ENCODE data around the gene FKBP14.

The FKBP14 gene

GRCh38 chr7:30032310-30033125, 6.0 kb upstream of the FKBP14 start:
- no peak for DNase-seq

GRCh38 chr7:30029696-30030095, 3.2 kb upstream of the FKBP14 start:
- no peak for DNase-seq

DNA sequence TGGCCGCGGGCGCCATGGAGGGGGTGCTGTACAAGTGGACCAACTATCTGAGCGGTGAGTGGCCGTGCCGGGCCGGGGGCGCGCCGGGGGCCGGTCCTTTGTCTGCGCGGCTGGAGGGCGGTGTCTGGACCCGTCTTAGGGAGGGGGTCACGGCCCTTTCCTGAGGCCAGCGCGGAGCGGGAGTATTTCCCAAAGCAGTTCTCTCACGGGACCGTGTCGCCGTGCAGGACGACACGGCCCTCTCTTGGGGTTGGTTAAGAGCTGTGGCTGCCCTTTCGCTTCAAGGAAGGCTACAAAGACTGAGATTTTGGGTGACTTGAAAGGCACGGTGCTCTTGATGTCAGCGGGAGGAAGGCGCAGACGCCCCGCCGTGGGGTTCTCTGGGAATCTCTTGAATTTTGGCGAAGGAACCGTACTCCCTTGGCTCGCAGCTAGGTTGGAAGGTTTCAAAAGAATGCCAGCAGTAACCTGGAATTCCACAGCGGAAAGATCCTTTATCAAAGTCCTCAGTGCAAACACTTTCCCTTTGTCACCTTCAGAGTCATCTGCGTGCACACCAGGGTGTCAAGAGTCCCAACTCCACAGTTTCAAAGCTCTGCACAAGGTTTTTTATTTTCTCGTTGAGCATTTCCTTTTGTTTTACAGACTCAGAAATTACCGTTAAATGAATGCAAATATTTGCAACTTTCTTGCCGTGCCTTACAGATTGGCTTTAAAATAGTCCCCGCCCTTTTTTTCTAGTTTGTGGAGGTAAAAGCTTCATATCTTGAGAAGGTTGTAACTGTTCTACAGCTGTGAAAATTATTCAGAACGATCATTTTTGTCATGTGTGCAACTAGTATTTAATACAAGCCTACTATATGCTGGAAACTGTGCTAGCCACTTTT, 2.5 kb upstream of the FKBP14 start:
- DNase-seq, result peak; percentile 54

DNA sequence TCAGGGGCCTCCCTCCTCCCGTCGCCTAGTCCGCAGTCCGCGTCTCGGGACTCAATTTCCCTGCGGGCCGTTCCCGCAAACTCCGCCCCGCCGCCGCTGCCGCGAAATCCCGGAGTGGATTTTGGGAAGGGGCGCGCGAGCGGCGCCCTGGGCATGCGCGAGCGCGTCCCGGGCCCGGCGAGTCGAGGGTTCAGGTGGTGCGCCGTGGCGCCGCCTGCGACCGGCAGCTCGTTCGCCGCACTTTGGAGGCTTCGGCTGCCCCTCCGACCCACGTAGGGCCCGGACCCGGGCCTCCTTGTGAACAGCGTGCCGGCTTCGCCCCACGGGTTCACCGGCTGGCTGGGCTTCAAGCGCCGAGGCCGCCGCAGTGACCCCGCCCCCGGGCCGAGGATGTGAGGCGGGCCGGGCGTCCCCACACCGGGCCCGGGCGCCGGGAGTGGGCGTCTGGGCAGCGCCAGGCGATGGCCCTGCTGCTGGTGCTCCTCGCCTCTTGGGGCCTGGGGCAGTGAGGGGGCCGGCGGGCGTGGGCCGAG, 1.8 kb upstream of the FKBP14 start, which contains the start of gene PLEKHA8:
PLEKHA8 (plus strand) TSS at position 197 of the 533 bp plus-strand sequence. CDS start 351 bp downstream, outside the sequence.
- peak; percentile 92 for DNase-seq

DNA sequence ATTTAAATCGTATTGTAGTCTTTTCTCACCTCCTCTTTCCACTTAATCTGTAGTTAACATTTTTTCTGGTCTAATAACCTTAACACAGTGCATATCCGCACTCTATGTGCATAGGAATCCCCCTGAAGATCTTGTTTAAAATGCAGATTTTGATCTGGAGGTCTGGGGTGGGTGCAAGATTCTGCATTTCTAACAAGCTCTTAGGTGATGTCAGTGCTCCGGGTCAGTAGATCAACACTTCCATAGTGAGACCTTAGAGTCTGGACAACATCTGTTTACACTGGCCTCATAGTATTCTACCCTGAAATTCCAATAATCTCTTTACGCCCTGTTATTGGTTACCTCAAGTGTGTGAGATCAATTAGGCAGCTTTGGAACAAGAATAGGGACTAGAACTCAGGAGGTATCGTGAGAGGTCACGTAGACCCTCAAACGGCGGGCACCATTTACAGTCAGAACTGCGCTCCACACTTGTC, 1.3 kb upstream of the FKBP14 start:
- no peak for DNase-seq

DNA sequence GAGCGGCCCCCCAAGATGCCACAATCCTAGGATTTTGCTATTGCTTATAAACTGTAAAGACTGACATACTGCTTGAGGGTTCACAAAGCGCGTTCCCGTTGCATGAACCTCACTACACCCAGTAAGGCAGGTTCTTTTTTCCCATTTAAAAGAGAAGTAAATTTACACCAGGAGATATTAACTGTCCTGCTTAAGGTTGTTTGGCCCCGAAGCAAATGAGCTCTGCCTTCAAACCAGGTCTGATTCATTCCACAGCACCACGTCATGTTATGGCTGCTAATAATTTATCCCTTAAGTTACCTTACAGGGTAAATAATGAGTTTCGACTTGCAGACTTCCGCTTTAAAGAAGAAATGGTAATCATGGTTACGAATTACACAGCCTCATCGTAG, 559 bp upstream of the FKBP14 start:
- DNase-seq, result no peak

DNA sequence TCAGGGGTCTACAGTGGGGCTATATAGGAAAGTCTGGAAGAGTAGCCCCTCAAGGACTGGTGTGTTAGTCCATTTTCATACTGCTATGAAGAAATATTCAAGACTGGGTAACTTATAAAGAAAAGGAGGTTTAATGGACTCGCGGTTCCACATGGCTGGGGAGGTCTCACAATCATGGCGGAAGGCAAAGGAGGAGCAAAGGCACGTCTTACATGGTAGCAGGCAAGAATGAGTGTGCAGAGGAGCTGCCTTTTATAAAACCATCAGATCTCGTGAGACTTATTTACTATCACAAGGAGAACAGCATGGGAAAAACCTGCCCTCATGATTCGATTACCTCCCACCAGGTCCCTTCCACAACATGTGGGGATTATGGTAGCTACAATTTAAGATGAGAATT, 3.0 kb downstream of the FKBP14 start:
- no peak for DNase-seq

DNA sequence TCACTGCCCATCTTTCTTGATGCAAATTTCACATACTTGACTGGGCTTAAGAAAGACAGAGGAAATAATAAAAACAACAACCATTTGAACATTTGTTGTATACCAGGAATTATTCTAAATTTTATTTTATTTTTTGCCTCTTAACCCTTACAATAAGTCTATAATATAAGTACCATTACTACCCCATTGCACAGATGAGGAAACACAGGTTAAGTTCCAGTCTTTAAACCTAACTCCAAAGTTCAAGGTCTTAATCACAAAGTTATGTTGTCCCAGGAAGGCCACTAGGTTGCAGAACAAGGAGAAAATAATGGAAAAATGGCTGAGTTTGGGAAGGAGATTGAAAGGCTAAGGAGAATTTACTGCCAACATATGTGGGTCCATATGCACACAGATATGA, 3.5 kb downstream of the FKBP14 start:
- no peak for DNase-seq

DNA sequence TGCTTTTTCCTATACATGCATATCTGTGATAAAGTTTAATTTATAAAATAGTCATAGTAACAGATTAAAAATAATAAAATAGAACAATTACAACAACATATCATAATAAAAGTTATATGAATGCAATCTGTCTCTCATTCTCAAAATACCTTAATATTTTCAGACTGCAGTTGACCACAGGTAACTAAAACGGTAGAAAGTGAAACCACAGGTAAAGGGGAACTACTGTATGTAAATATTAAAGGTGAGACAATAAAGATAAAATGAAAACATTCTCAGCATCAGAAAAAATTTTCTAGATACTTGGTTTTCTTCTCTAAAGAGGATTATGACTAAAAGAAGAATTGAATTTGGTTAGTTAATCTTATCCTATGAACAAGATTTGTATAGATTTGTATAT, 6.0 kb downstream of the FKBP14 start:
- no peak for DNase-seq

GRCh38 chr7:30019960-30020359, 6.5 kb downstream of the FKBP14 start:
- DNase-seq, result no peak

GRCh38 chr7:30019387-30019786, 7.1 kb downstream of the FKBP14 start:
- no peak for DNase-seq

DNA sequence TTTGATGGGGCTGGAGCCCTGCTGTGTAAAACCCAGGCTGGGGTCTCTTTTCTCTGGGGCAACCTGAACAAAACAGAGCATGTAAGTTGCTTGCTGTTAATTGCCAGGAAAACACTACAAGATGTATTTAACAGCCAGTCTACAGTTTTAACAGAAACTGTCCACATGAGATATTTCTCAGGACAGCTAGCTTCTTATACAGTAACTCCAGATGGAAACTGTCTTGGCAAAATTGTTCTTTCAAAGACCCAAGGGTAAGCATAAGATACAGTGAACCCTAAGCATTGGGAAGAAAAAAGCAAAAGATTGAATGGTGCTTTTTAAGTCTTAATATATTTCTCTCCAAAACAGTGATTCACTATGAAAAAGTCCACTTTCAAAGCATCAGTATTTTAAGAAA, 8.1 kb downstream of the FKBP14 start:
- DNase-seq, result no peak

DNA sequence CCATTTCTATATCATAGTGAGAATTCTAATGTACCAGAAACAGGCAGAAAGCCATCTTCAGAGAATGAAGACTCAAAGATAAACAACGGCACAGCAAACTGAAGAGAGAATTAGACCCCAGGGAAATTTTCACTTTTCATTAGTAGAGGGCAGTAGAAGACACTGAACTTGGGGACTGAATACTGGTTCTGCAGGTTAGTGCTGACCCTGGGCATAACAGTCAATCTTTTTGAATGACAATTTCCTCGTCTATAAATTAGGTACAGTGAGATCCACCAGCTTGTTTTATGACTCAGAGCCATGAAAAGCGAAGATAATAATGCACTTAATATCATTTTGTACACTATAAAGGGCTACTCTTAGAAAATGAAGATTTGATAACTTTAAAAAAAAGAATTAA, 13.7 kb downstream of the FKBP14 start:
- DNase-seq, result no peak

- DNase-seq, result no peak
Measured at GRCh38 chr7:30010021-30010420, 16.5 kb downstream of the FKBP14 start.

GRCh38 chr7:30005464-30005863, 21.0 kb downstream of the FKBP14 start:
- DNase-seq, result no peak

GRCh38 chr7:30003098-30003497, 23.4 kb downstream of the FKBP14 start:
- no peak for DNase-seq

DNA sequence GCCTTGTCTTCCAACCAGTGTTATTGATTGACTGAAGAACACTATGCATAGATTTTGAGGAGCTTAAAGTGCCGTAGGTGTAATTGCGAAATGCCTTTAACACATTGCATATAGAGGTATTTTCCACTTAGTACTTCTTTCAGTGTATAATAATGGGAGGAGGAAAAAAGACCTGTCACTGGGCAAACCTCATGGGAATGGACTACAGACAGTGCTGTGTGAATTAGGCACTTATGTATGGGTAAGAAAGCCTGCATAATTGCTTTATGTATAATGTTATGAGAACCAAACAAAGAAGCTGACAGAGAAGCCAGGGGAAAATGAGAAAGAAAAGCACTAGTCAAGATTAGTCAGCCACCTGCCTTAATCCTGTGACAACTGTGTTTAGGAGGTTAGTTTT, 24.5 kb downstream of the FKBP14 start:
- DNase-seq, result no peak

- no peak for DNase-seq
Measured at GRCh38 chr7:29998489-29998888, 28.0 kb downstream of the FKBP14 start.

GRCh38 chr7:29996321-29996720, 30.2 kb downstream of the FKBP14 start:
- no peak for DNase-seq

- DNase-seq, result no peak
Measured at GRCh38 chr7:29995652-29996051, 30.9 kb downstream of the FKBP14 start.

DNA sequence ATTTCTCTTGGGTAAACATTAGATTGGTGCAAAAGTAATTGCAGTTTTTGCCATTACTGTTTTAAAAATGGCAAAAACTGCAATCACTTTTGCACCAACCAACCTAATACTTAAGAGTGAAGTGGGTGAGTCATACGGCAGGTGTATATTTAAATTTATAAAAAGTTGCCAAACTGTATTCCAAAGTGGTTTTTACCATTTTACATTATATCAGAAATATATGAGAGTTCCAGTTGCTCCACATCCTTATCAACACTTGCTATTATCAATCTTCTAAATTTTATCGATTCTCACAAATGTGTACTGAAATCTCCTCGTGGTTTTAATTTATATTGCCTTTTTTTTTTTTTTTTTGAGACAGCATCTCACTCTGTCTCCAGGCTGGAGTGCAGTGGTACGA, 33.4 kb downstream of the FKBP14 start:
- no peak for DNase-seq

GRCh38 chr7:29991937-29992336, 34.6 kb downstream of the FKBP14 start:
- DNase-seq, result no peak

GRCh38 chr7:29990931-29991330, 35.6 kb downstream of the FKBP14 start:
- no peak for DNase-seq

Data from femur (tissue), 1 donor.